ENCODE measurements around the gene KANK4.

The KANK4 gene

GRCh38 chr1:62238507-62238906 is 80.7 kb downstream of the KANK4 start:
- no peaks in the 10 kb centered on the region for H3K9me3 Mint-ChIP-seq
- no peaks in the 10 kb centered on the region for H3K36me3 Mint-ChIP-seq
- H3K27ac Mint-ChIP-seq = no peak overlapping the region
- H3K27me3 Mint-ChIP-seq = peaks cover 11% of the 10 kb centered on the region
- DNase-seq (ENCODE audit: low spot score in 2 of 2) (no peak), ATAC-seq (ENCODE audit: low read depth) (no peak)
- no peak overlapping the region for H3K4me3 Mint-ChIP-seq
- no peaks in the 10 kb centered on the region for H3K4me1 Mint-ChIP-seq

GRCh38 chr1:62237950-62238374 is 81.3 kb downstream of the KANK4 start:
- H3K9me3 Mint-ChIP-seq = no peaks in the 10 kb centered on the region
- H3K4me1 Mint-ChIP-seq = no peaks in the 10 kb centered on the region
- DNase-seq (ENCODE audit: low spot score in 2 of 2) (no peak), ATAC-seq (ENCODE audit: low read depth) (no peak)
- no peak overlapping the region for H3K4me3 Mint-ChIP-seq
- H3K27me3 Mint-ChIP-seq = peaks cover 9% of the 10 kb centered on the region
- no peaks in the 10 kb centered on the region for H3K36me3 Mint-ChIP-seq
- H3K27ac Mint-ChIP-seq = no peak overlapping the region

GRCh38 chr1:62237361-62237760 is 81.9 kb downstream of the KANK4 start:
- Mint-ChIP-seq H3K4me3 (no peak overlapping the region), H3K9me3 (no peaks in the 10 kb centered on the region), H3K36me3 (no peaks in the 10 kb centered on the region), H3K27ac (no peak overlapping the region), H3K4me1 (no peaks in the 10 kb centered on the region), H3K27me3 (peaks cover 9% of the 10 kb centered on the region)
- no peak for DNase-seq (ENCODE audit: low spot score in 2 of 2)
- ATAC-seq (ENCODE audit: low read depth) = no peak

- no peak for ATAC-seq (ENCODE audit: low read depth)
Measured at GRCh38 chr1:62235576-62235975, 83.7 kb downstream of the KANK4 start.

GRCh38 chr1:62234688-62235087 is 84.5 kb downstream of the KANK4 start:
- DNase-seq (ENCODE audit: low spot score in 2 of 2) = no peak

More at GRCh38 chr1:62235576-62235975, 83.7 kb downstream of the KANK4 start:
- Mint-ChIP-seq H3K9me3 (no peaks in the 10 kb centered on the region), H3K4me1 (no peaks in the 10 kb centered on the region), H3K36me3 (no peaks in the 10 kb centered on the region), H3K4me3 (no peak overlapping the region), H3K27ac (no peak overlapping the region), H3K27me3 (peaks cover 9% of the 10 kb centered on the region)
- DNase-seq (ENCODE audit: low spot score in 2 of 2) = no peak

GRCh38 chr1:62233926-62234450 is 85.2 kb downstream of the KANK4 start:
- Mint-ChIP-seq H3K36me3 (no peaks in the 10 kb centered on the region), H3K27ac (no peak overlapping the region), H3K9me3 (no peaks in the 10 kb centered on the region), H3K4me1 (no peaks in the 10 kb centered on the region), H3K4me3 (no peak overlapping the region), H3K27me3 (peaks cover 10% of the 10 kb centered on the region)
- ATAC-seq (ENCODE audit: low read depth) (no peak), DNase-seq (ENCODE audit: low spot score in 2 of 2) (no peak)

More at GRCh38 chr1:62234688-62235087, 84.5 kb downstream of the KANK4 start:
- Mint-ChIP-seq H3K9me3 (no peaks in the 10 kb centered on the region), H3K36me3 (no peaks in the 10 kb centered on the region), H3K4me1 (no peaks in the 10 kb centered on the region), H3K4me3 (no peak overlapping the region), H3K27ac (no peak overlapping the region), H3K27me3 (peaks cover 10% of the 10 kb centered on the region)
- no peak for ATAC-seq (ENCODE audit: low read depth)

GRCh38 chr1:62232871-62233278 is 86.4 kb downstream of the KANK4 start:
- H3K36me3 Mint-ChIP-seq = no peaks in the 10 kb centered on the region
- no peak for ATAC-seq (ENCODE audit: low read depth)
- peaks cover 10% of the 10 kb centered on the region for H3K27me3 Mint-ChIP-seq
- no peak overlapping the region for H3K27ac Mint-ChIP-seq
- H3K9me3 Mint-ChIP-seq = no peaks in the 10 kb centered on the region
- H3K4me3 Mint-ChIP-seq = no peak overlapping the region
- no peak for DNase-seq (ENCODE audit: low spot score in 2 of 2)
- H3K4me1 Mint-ChIP-seq = no peaks in the 10 kb centered on the region

GRCh38 chr1:62230718-62231117 is 88.5 kb downstream of the KANK4 start:
- H3K27me3 Mint-ChIP-seq = peaks cover 12% of the 10 kb centered on the region
- H3K9me3 Mint-ChIP-seq = no peaks in the 10 kb centered on the region
- H3K4me1 Mint-ChIP-seq = no peaks in the 10 kb centered on the region
- no peak for DNase-seq (ENCODE audit: low spot score in 2 of 2)
- H3K4me3 Mint-ChIP-seq = no peak overlapping the region
- no peaks in the 10 kb centered on the region for H3K36me3 Mint-ChIP-seq
- H3K27ac Mint-ChIP-seq = no peak overlapping the region
- no peak for ATAC-seq (ENCODE audit: low read depth)

- no peak for DNase-seq (ENCODE audit: low spot score in 2 of 2)
- Mint-ChIP-seq H3K27ac (no peak overlapping the region), H3K4me3 (no peak overlapping the region), H3K27me3 (peaks cover 10% of the 10 kb centered on the region), H3K36me3 (no peaks in the 10 kb centered on the region), H3K4me1 (no peaks in the 10 kb centered on the region), H3K9me3 (no peaks in the 10 kb centered on the region)
- ATAC-seq (ENCODE audit: low read depth) = no peak
Measured at GRCh38 chr1:62229932-62230331, 89.3 kb downstream of the KANK4 start.

GRCh38 chr1:62229468-62229867 is 89.8 kb downstream of the KANK4 start:
- H3K4me1 Mint-ChIP-seq = no peaks in the 10 kb centered on the region

GRCh38 chr1:62228883-62229187 is 90.4 kb downstream of the KANK4 start:
- DNase-seq (ENCODE audit: low spot score in 2 of 2) (no peak), ATAC-seq (ENCODE audit: low read depth) (no peak)
- H3K36me3 Mint-ChIP-seq = no peaks in the 10 kb centered on the region
- no peaks in the 10 kb centered on the region for H3K4me1 Mint-ChIP-seq
- peaks cover 8% of the 10 kb centered on the region for H3K27me3 Mint-ChIP-seq
- no peak overlapping the region for H3K4me3 Mint-ChIP-seq
- H3K9me3 Mint-ChIP-seq = no peaks in the 10 kb centered on the region
- no peak overlapping the region for H3K27ac Mint-ChIP-seq

More at GRCh38 chr1:62229468-62229867, 89.8 kb downstream of the KANK4 start:
- Mint-ChIP-seq H3K9me3 (no peaks in the 10 kb centered on the region), H3K36me3 (no peaks in the 10 kb centered on the region), H3K27ac (no peak overlapping the region), H3K4me3 (no peak overlapping the region), H3K27me3 (peaks cover 10% of the 10 kb centered on the region)
- ATAC-seq (ENCODE audit: low read depth) (no peak), DNase-seq (ENCODE audit: low spot score in 2 of 2) (no peak)

- no peaks in the 10 kb centered on the region for H3K36me3 Mint-ChIP-seq
- H3K9me3 Mint-ChIP-seq = no peaks in the 10 kb centered on the region
- no peak overlapping the region for H3K27ac Mint-ChIP-seq
- H3K27me3 Mint-ChIP-seq = peaks cover 6% of the 10 kb centered on the region
- H3K4me3 Mint-ChIP-seq = no peak overlapping the region
- H3K4me1 Mint-ChIP-seq = no peaks in the 10 kb centered on the region
- no peak for DNase-seq (ENCODE audit: low spot score in 2 of 2)
- ATAC-seq (ENCODE audit: low read depth) = no peak
Measured at GRCh38 chr1:62228136-62228882, 90.9 kb downstream of the KANK4 start.

GRCh38 chr1:62227496-62227895 is 91.7 kb downstream of the KANK4 start:
- H3K4me3 Mint-ChIP-seq = no peak overlapping the region
- H3K27me3 Mint-ChIP-seq = peaks cover 6% of the 10 kb centered on the region
- DNase-seq (ENCODE audit: low spot score in 2 of 2) (no peak), ATAC-seq (ENCODE audit: low read depth) (no peak)
- H3K27ac Mint-ChIP-seq = no peak overlapping the region
- no peaks in the 10 kb centered on the region for H3K4me1 Mint-ChIP-seq
- no peaks in the 10 kb centered on the region for H3K36me3 Mint-ChIP-seq
- no peaks in the 10 kb centered on the region for H3K9me3 Mint-ChIP-seq

GRCh38 chr1:62224182-62224581 is 95.1 kb downstream of the KANK4 start:
- no peaks in the 10 kb centered on the region for H3K36me3 Mint-ChIP-seq
- H3K4me1 Mint-ChIP-seq = no peaks in the 10 kb centered on the region
- ATAC-seq (ENCODE audit: low read depth) (no peak), DNase-seq (ENCODE audit: low spot score in 2 of 2) (no peak)
- H3K4me3 Mint-ChIP-seq = no peak overlapping the region
- no peak overlapping the region for H3K27ac Mint-ChIP-seq
- no peaks in the 10 kb centered on the region for H3K9me3 Mint-ChIP-seq
- H3K27me3 Mint-ChIP-seq = peaks cover 2% of the 10 kb centered on the region

- Mint-ChIP-seq H3K27me3 (no peaks in the 10 kb centered on the region), H3K4me1 (no peaks in the 10 kb centered on the region), H3K9me3 (no peaks in the 10 kb centered on the region), H3K36me3 (no peaks in the 10 kb centered on the region), H3K27ac (no peak overlapping the region), H3K4me3 (no peak overlapping the region)
- no peak for ATAC-seq (ENCODE audit: low read depth)
- no peak for DNase-seq (ENCODE audit: low spot score in 2 of 2)
Measured at GRCh38 chr1:62222321-62222720, 96.9 kb downstream of the KANK4 start.

All from memory B cell (primary cell).